Measurements from ENCODE around the gene CSHL1. TPM values are rescaled to one million over a fixed set of nuclear protein-coding genes. Genes with fewer than 3 reads are reported as not detected.
"Not testable (repeated sequence)": the region's sequence is repeated elsewhere in the genome, so short reads cannot be mapped to it uniquely, and the experiment has no call there.

CSHL1 gene
- total and polyA plus RNA-seq, 2 experiments from 2014 or later, result 0.44 TPM; not detected in 1

DNA sequence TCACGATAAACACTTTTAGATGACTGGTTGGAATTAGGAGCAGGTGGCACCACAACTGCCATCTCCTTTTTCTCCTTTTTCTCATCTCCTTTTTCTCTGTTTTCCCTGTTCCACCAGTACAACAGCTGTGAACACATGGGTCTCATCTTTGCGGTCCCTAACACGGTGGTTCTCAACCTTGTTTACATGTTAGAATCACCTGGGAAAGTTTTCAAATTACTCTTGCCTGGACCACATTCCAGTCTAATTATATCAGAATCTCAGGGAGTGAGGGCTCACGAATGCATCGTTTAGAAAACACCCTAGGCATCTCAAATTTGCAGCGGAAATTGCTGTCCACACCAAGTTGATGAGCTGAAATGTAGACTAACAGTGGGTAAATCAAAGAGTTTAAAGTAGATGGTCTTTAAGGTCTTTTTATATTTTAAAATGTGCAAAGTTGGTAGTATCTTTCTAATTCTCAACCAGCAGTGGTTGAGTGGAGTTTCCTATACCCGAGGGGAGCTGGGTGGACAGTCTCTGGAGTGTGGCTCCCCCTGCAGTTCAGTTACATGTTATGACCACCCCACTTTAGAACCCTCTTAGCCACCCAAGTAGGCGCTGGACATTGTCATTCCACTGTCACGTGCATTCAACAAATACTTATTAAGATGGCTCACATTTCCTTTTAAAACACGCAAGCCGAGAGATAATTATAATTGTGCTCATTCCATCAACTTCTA is 18.6 kb downstream of the CSHL1 start:
- not testable (repeated sequence) for H3K9me2 ChIP-seq (ENCODE audit: insufficient read depth); H3K27me3 ChIP-seq (ENCODE audit: insufficient read depth); H3K4me3 Mint-ChIP-seq; H3K4me2 ChIP-seq; H3F3A ChIP-seq (replicated peaks; ENCODE audit: low read depth); H3K36me3 Mint-ChIP-seq (ENCODE audit: low read depth); H3K27ac ChIP-seq (ENCODE audit: low read depth); H3K9me3 Mint-ChIP-seq; H2AFZ ChIP-seq; H3K79me2 ChIP-seq (replicated peaks; ENCODE audit: insufficient read depth); H3K36me3 ChIP-seq (ENCODE audit: insufficient read depth); H4K20me1 ChIP-seq (replicated peaks; ENCODE audit: insufficient read depth); H3K27me3 Mint-ChIP-seq (ENCODE audit: insufficient read depth, low read depth, poor library complexity); H3K4me3 ChIP-seq; H3K27ac Mint-ChIP-seq; H3K4me1 ChIP-seq (ENCODE audit: insufficient read depth); H3K4me1 Mint-ChIP-seq
- ATAC-seq, result peak; percentile 30
- DNase-seq (ENCODE audit: low spot score), result peak; percentile 50
- TF ChIP-seq, protein P1, sequence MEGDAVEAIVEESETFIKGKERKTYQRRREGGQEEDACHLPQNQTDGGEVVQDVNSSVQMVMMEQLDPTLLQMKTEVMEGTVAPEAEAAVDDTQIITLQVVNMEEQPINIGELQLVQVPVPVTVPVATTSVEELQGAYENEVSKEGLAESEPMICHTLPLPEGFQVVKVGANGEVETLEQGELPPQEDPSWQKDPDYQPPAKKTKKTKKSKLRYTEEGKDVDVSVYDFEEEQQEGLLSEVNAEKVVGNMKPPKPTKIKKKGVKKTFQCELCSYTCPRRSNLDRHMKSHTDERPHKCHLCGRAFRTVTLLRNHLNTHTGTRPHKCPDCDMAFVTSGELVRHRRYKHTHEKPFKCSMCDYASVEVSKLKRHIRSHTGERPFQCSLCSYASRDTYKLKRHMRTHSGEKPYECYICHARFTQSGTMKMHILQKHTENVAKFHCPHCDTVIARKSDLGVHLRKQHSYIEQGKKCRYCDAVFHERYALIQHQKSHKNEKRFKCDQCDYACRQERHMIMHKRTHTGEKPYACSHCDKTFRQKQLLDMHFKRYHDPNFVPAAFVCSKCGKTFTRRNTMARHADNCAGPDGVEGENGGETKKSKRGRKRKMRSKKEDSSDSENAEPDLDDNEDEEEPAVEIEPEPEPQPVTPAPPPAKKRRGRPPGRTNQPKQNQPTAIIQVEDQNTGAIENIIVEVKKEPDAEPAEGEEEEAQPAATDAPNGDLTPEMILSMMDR (conservative IDR thresholded peaks at IDR 0.05; ENCODE audit: low read depth in 2 of 2), result peak; percentile 30 to 59; a peak in 3 of 4 replicates

DNA sequence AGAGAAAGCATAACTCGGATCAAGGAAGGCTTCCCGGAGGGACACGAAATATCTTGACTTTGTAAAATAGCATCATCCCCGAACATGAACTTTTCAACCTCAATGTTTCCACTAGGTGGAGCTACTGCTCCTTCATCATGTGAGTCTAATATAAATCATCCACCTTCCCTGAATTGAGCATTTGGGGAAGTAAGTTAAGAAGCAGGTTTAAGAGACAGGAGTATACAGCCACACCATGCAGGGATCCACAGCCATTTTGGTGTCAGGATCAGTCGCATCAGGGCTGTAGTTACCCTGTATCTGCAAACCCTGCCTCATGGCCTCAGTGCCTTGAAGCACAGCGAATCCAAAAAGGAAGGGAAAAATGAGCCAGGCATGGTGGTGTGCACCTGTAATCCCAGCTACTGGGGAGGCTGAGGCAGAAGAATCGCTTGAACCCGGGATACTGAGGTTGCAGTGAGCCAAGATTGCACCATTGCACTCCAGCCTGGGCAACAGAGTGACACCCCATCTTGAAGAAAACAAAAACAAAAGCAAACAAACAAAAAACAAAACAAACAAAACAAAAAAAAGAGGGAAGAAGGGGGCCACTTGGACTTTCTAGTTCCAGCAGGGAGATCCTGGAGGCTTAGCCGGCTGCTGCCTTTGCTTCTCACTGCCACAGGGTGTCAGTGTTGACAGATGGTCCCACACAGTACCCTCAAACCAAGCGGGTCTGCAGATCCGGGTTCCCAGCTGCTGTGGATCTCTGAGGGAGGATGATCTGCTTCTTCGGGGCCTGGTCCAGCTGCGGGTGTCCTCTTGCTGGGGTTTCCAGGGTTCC is 21.8 kb downstream of the CSHL1 start:
- H3K79me2 ChIP-seq (replicated peaks; ENCODE audit: insufficient read depth); H3K27ac ChIP-seq (ENCODE audit: low read depth); H3K4me1 ChIP-seq (ENCODE audit: insufficient read depth); H2AFZ ChIP-seq; H3K36me3 Mint-ChIP-seq (ENCODE audit: low read depth); H3K27me3 ChIP-seq (ENCODE audit: insufficient read depth); H3K4me3 ChIP-seq; H3F3A ChIP-seq (replicated peaks; ENCODE audit: low read depth); H3K4me1 Mint-ChIP-seq; H3K36me3 ChIP-seq (ENCODE audit: insufficient read depth); H3K9me3 Mint-ChIP-seq; H3K4me2 ChIP-seq; H3K4me3 Mint-ChIP-seq; H3K27me3 Mint-ChIP-seq (ENCODE audit: insufficient read depth, low read depth, poor library complexity); H3K9me2 ChIP-seq (ENCODE audit: insufficient read depth); H3K27ac Mint-ChIP-seq; H4K20me1 ChIP-seq (replicated peaks; ENCODE audit: insufficient read depth): not testable (repeated sequence)
- DNase-seq (ENCODE audit: low spot score), result peak; percentile 85
- peak; percentile 97 for ATAC-seq
- TF ChIP-seq, protein P1 (conservative IDR thresholded peaks at IDR 0.05; ENCODE audit: low read depth in 2 of 2), result peak; percentile 55 to 72

DNA sequence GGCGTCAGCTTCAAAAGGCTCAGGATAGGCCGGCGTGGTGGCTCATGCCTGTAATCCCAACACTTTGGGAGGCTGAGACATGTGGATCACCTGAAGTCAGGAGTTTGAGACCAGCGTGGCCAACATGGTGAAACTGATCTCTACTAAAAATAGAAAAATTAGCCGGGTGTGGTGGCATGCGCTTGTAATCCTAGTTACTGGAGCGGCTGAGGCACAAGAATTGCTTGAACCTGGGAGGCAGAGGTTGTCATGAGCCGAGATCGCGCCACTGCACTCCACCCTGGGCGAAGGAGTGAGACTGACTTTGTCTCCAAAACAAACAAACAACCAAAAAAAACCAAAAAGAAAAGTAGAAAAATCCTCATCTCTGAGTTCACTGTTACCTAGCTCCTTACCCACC is 25.9 kb downstream of the CSHL1 start:
- H3K36me3 ChIP-seq (ENCODE audit: insufficient read depth); H3K9me3 Mint-ChIP-seq; DNase-seq (ENCODE audit: low spot score); H3K79me2 ChIP-seq (replicated peaks; ENCODE audit: insufficient read depth); H3F3A ChIP-seq (replicated peaks; ENCODE audit: low read depth); H3K9me2 ChIP-seq (ENCODE audit: insufficient read depth); H3K27ac ChIP-seq (ENCODE audit: low read depth); H2AFZ ChIP-seq; H3K27me3 Mint-ChIP-seq (ENCODE audit: insufficient read depth, low read depth, poor library complexity); H3K36me3 Mint-ChIP-seq (ENCODE audit: low read depth); H3K27me3 ChIP-seq (ENCODE audit: insufficient read depth); H3K4me2 ChIP-seq; H3K4me3 ChIP-seq; H4K20me1 ChIP-seq (replicated peaks; ENCODE audit: insufficient read depth); H3K27ac Mint-ChIP-seq; H3K4me3 Mint-ChIP-seq; ATAC-seq: not testable (repeated sequence)
- peaks cover 14% of the 10 kb centered on the region; the same call in 1 of the 2 replicates for H3K4me1 ChIP-seq (ENCODE audit: insufficient read depth)
- H3K4me1 Mint-ChIP-seq, result peaks cover 18% of the 10 kb centered on the region

DNA sequence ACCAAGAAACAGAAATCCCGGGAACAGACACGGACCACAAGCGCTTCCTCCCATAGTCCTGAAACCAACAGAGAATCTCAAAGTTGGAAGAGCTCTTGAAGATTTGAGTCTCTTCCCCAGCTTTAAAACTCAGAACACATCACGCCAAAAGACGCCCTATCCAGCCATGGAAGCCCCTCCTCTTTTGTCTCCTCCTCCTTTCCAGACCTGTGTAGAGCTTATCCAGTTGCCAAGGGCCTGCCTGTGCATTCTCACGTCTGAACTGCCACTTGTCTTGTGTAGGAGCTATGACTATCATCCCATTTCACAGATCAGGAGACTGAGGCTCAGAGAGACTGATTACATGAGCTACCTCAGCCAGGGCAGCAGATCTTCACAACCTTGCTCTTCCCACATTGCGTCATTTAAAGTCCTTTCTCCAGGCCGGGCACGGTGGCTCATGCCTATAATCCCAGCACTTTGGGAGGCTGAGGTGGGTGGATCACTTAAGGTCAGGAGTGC is 28.4 kb downstream of the CSHL1 start:
- H3K36me3 ChIP-seq (ENCODE audit: insufficient read depth); H3K79me2 ChIP-seq (replicated peaks; ENCODE audit: insufficient read depth); H4K20me1 ChIP-seq (replicated peaks; ENCODE audit: insufficient read depth); H3K27me3 ChIP-seq (ENCODE audit: insufficient read depth); ATAC-seq; H3K27ac Mint-ChIP-seq; H3K4me2 ChIP-seq; H3K27ac ChIP-seq (ENCODE audit: low read depth); H3K27me3 Mint-ChIP-seq (ENCODE audit: insufficient read depth, low read depth, poor library complexity); DNase-seq (ENCODE audit: low spot score); H3K4me3 Mint-ChIP-seq; H2AFZ ChIP-seq; H3K4me3 ChIP-seq; H3F3A ChIP-seq (replicated peaks; ENCODE audit: low read depth); H3K9me3 Mint-ChIP-seq; H3K9me2 ChIP-seq (ENCODE audit: insufficient read depth); H3K36me3 Mint-ChIP-seq (ENCODE audit: low read depth): not testable (repeated sequence)
- H3K4me1 ChIP-seq (ENCODE audit: insufficient read depth), result peaks cover 14% of the 10 kb centered on the region; the same call in 1 of the 2 replicates
- peaks cover 16% of the 10 kb centered on the region for H3K4me1 Mint-ChIP-seq
